DOHH2 (cell line): ENCODE results near the gene STAT2.

Experiments used
- CTCF ChIP-seq: fragments of 200-600 bp; sonication (generic); IDR thresholded peaks from one replicate; pipeline ENCODE4 v1.5.1; 2014; ENCODE audit warnings: antibody characterized with exemption, mild to moderate bottlenecking, low read depth, low read length; ENCODE audit not compliant: poor library complexity, severe bottlenecking
- EZH2phosphoT487 ChIP-seq: fragments of 200-600 bp; sonication (generic); IDR thresholded peaks from 2 replicates; pipeline ENCODE4 v1.6.1; 2017; ENCODE audit warnings: borderline replicate concordance, mild to moderate bottlenecking, antibody characterized with exemption, low read length, moderate library complexity, mixed read lengths

GRCh38 chr12:56338308-56339157 is 21.4 kb downstream of the STAT2 start, which contains the start of gene IL23A:
- no peak for TF ChIP-seq CTCF
- no peak for TF ChIP-seq EZH2phosphoT487
